T47D (cell line): Measurements from ENCODE around the gene SUPT4H1.

Experiments used
- DNase-seq, 2 experiments: peaks; one replicate each; pipeline versions ENCODE4 v3.0.0 to v3.0.0-alpha.2; 2011 to 2012; ENCODE audit warnings: low read depth in 1 of 2, low spot score in 1 of 2
- JUND ChIP-seq: IDR thresholded peaks from 2 replicates; pipeline ENCODE4 v1.6.1; 2012; ENCODE audit warnings: low read depth
- in situ Hi-C: cut with HindIII; loops from 2 replicates; pipeline ENCODE4 v1.10.0; 2016; ENCODE audit warnings: low sequenced_read_pairs, low pct_unique_long_range_greater_than_20kb

SUPT4H1 gene

GRCh38 chr17:58310511-58311428 is 41.2 kb downstream of the SUPT4H1 start:
- TF ChIP-seq JUND: no peak
- no peak for DNase-seq
- in situ Hi-C loops: no loop called here

- DNase-seq: no peak
- no peak for TF ChIP-seq JUND
- in situ Hi-C loops: no loop called here
Observed at GRCh38 chr17:58309918-58310259, 42.1 kb downstream of the SUPT4H1 start.

- in situ Hi-C loops: no loop called here
- DNase-seq: no peak
- TF ChIP-seq JUND: no peak
Observed at GRCh38 chr17:58308985-58309917, 42.8 kb downstream of the SUPT4H1 start.

- in situ Hi-C loops: no loop called here
- no peak for DNase-seq
- TF ChIP-seq JUND: no peak
Observed at GRCh38 chr17:58308173-58308984, 43.6 kb downstream of the SUPT4H1 start.

- in situ Hi-C loops: no loop called here
- no peak for DNase-seq
Observed at GRCh38 chr17:58307468-58308172, 44.4 kb downstream of the SUPT4H1 start.

GRCh38 chr17:58306131-58306951 is 45.7 kb downstream of the SUPT4H1 start:
- no peak for TF ChIP-seq JUND
- in situ Hi-C loops: no loop called here
- DNase-seq: no peak

More at GRCh38 chr17:58307468-58308172, 44.4 kb downstream of the SUPT4H1 start:
- no peak for TF ChIP-seq JUND

- TF ChIP-seq JUND: no peak
- in situ Hi-C loops: no loop called here
- DNase-seq: no peak
Observed at GRCh38 chr17:58305626-58306025, 46.4 kb downstream of the SUPT4H1 start.

- in situ Hi-C loops: no loop called here
- TF ChIP-seq JUND: no peak
- DNase-seq: no peak
Observed at GRCh38 chr17:58304750-58305486, 47.1 kb downstream of the SUPT4H1 start.

- peak; percentile 65 to 79 for DNase-seq
- TF ChIP-seq JUND: no peak
- in situ Hi-C loops: no loop called here
Observed at GRCh38 chr17:58303971-58304749, 47.8 kb downstream of the SUPT4H1 start.
